ENCODE measurements around the gene ATP1B3. TPM values are rescaled to one million over a fixed set of nuclear protein-coding genes. Genes with fewer than 3 reads are reported as not detected.

ATP1B3 gene
- total RNA-seq, 1 donor from 2014 or later = 248 TPM

- FAIRE-seq = no peak
- no peaks in the 10 kb centered on the region for H3K9me3 Mint-ChIP-seq (ENCODE audit: unreplicated experiment)
- TF ChIP-seq CTCF (IDR thresholded peaks at IDR 0.05; ENCODE audit: insufficient read depth, low read depth, low read length) (no peak), EZH2 (IDR thresholded peaks at IDR 0.05; ENCODE audit: insufficient read depth, low read length) (no peak)
- no peaks in the 10 kb centered on the region for H3K27me3 Mint-ChIP-seq (ENCODE audit: low read depth, unreplicated experiment)
- H3K4me1 ChIP-seq (ENCODE audit: insufficient read depth, low read length) = no peaks in the 10 kb centered on the region
- H3K27me3 ChIP-seq (ENCODE audit: insufficient read depth, low read length) = no peaks in the 10 kb centered on the region
- no peaks in the 10 kb centered on the region for H3K79me2 ChIP-seq (ENCODE audit: insufficient read depth, low read length)
- no peak overlapping the region for H3K9ac ChIP-seq (ENCODE audit: low read length)
- H3K9me3 ChIP-seq (ENCODE audit: insufficient read depth, low read depth, low read length) = no peaks in the 10 kb centered on the region
- H3K4me2 ChIP-seq (ENCODE audit: low read length) = no peak overlapping the region
- no peak overlapping the region for H3K27ac Mint-ChIP-seq (ENCODE audit: unreplicated experiment)
- no peak overlapping the region for H3K27ac ChIP-seq (ENCODE audit: low read depth, low read length)
- peaks cover 18% of the 10 kb centered on the region for H3K36me3 Mint-ChIP-seq (ENCODE audit: low read depth, unreplicated experiment)
- peaks cover 5% of the 10 kb centered on the region for H3K4me1 Mint-ChIP-seq (ENCODE audit: low read depth, unreplicated experiment)
- H2AFZ ChIP-seq (ENCODE audit: low read depth, low read length) = no peak overlapping the region
- H3K4me3 Mint-ChIP-seq (ENCODE audit: unreplicated experiment) = no peak overlapping the region
- no peak for DNase-seq (ENCODE audit: low read depth)
- H4K20me1 ChIP-seq (ENCODE audit: insufficient read depth, low read length) = peaks cover 3% of the 10 kb centered on the region
- peaks cover 19% of the 10 kb centered on the region for H3K36me3 ChIP-seq (ENCODE audit: insufficient read depth, low read length)
- H3K4me3 ChIP-seq (ENCODE audit: insufficient read depth, low read depth, low read length) = no peak overlapping the region
Measured at GRCh38 chr3:141914311-141914710, 37.9 kb downstream of the ATP1B3 start.

DNA sequence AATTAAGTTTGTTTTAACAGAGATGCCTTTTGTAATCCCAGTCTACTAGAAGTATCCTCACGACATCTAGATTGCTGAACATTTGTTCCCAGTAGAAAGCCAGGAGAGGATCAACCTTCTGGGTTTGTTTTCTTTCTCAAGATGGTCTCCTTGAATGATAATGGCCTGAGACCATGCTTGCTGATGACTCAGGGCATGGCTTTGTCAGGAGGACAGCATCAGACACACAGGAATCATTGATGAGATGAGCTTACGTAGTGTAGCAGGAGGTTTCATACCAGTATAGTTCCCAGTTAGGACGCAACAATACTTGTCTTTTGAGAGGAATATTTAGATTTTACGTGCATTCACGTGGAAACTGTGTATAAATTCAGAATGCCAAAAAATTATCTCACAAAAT is 38.6 kb downstream of the ATP1B3 start:
- Histone ChIP-seq H3K27me3 (ENCODE audit: insufficient read depth, low read length) (no peaks in the 10 kb centered on the region), H2AFZ (ENCODE audit: low read depth, low read length) (no peak overlapping the region), H3K27ac (ENCODE audit: low read depth, low read length) (no peak overlapping the region), H3K4me1 (ENCODE audit: insufficient read depth, low read length) (no peaks in the 10 kb centered on the region), H3K79me2 (ENCODE audit: insufficient read depth, low read length) (no peaks in the 10 kb centered on the region), H3K9me3 (ENCODE audit: insufficient read depth, low read depth, low read length) (no peaks in the 10 kb centered on the region), H4K20me1 (ENCODE audit: insufficient read depth, low read length) (peaks cover 3% of the 10 kb centered on the region), H3K9ac (ENCODE audit: low read length) (no peak overlapping the region), H3K36me3 (ENCODE audit: insufficient read depth, low read length) (peaks cover 15% of the 10 kb centered on the region), H3K4me3 (ENCODE audit: insufficient read depth, low read depth, low read length) (no peak overlapping the region), H3K4me2 (ENCODE audit: low read length) (no peak overlapping the region)
- Mint-ChIP-seq H3K27me3 (ENCODE audit: low read depth, unreplicated experiment) (no peaks in the 10 kb centered on the region), H3K4me1 (ENCODE audit: low read depth, unreplicated experiment) (peaks cover 5% of the 10 kb centered on the region), H3K9me3 (ENCODE audit: unreplicated experiment) (no peaks in the 10 kb centered on the region), H3K36me3 (ENCODE audit: low read depth, unreplicated experiment) (peaks cover 14% of the 10 kb centered on the region), H3K27ac (ENCODE audit: unreplicated experiment) (peak overlapping the region; percentile 77), H3K4me3 (ENCODE audit: unreplicated experiment) (no peak overlapping the region)
- peak; percentile 42 for DNase-seq (ENCODE audit: low read depth)
- TF ChIP-seq CTCF (IDR thresholded peaks at IDR 0.05; ENCODE audit: insufficient read depth, low read depth, low read length) (no peak), EZH2 (IDR thresholded peaks at IDR 0.05; ENCODE audit: insufficient read depth, low read length) (no peak)
- no peak for FAIRE-seq

GRCh38 chr3:141915766-141916165 is 39.3 kb downstream of the ATP1B3 start:
- H2AFZ ChIP-seq (ENCODE audit: low read depth, low read length) = no peak overlapping the region
- H3K4me1 Mint-ChIP-seq (ENCODE audit: low read depth, unreplicated experiment) = peaks cover 7% of the 10 kb centered on the region
- DNase-seq (ENCODE audit: low read depth) (peak; percentile 52), FAIRE-seq (no peak)
- no peak overlapping the region for H3K4me3 Mint-ChIP-seq (ENCODE audit: unreplicated experiment)
- H3K27me3 Mint-ChIP-seq (ENCODE audit: low read depth, unreplicated experiment) = no peaks in the 10 kb centered on the region
- H3K27ac Mint-ChIP-seq (ENCODE audit: unreplicated experiment) = no peak overlapping the region
- no peaks in the 10 kb centered on the region for H3K4me1 ChIP-seq (ENCODE audit: insufficient read depth, low read length)
- H3K79me2 ChIP-seq (ENCODE audit: insufficient read depth, low read length) = no peaks in the 10 kb centered on the region
- H4K20me1 ChIP-seq (ENCODE audit: insufficient read depth, low read length) = peaks cover 3% of the 10 kb centered on the region
- H3K36me3 ChIP-seq (ENCODE audit: insufficient read depth, low read length) = peaks cover 15% of the 10 kb centered on the region
- no peak overlapping the region for H3K4me2 ChIP-seq (ENCODE audit: low read length)
- peaks cover 16% of the 10 kb centered on the region for H3K36me3 Mint-ChIP-seq (ENCODE audit: low read depth, unreplicated experiment)
- no peaks in the 10 kb centered on the region for H3K9me3 Mint-ChIP-seq (ENCODE audit: unreplicated experiment)
- H3K9ac ChIP-seq (ENCODE audit: low read length) = no peak overlapping the region
- H3K27me3 ChIP-seq (ENCODE audit: insufficient read depth, low read length) = no peaks in the 10 kb centered on the region
- TF ChIP-seq EZH2 (IDR thresholded peaks at IDR 0.05; ENCODE audit: insufficient read depth, low read length) (no peak), CTCF (IDR thresholded peaks at IDR 0.05; ENCODE audit: insufficient read depth, low read depth, low read length) (no peak)
- H3K9me3 ChIP-seq (ENCODE audit: insufficient read depth, low read depth, low read length) = no peaks in the 10 kb centered on the region
- H3K4me3 ChIP-seq (ENCODE audit: insufficient read depth, low read depth, low read length) = no peak overlapping the region
- no peak overlapping the region for H3K27ac ChIP-seq (ENCODE audit: low read depth, low read length)
